HG03045 (cell line): Measurements from ENCODE around the gene FNDC3B.
A peak's percentile ranks its signal among the peaks of the same experiment; 100 is the strongest.
"Not testable (repeated sequence)": the region's sequence is repeated elsewhere in the genome, so short reads cannot be mapped to it uniquely, and the experiment has no call there.

Experiments used
- ATAC-seq: cut with Tn5 transposase; IDR thresholded peaks from one replicate; pipeline ENCODE4 v1.9.1; 2021; ENCODE audit warnings: mild to moderate bottlenecking, moderate library complexity; ENCODE audit not compliant: unreplicated experiment

FNDC3B gene

GRCh38 chr3:172090035-172090434 lies 50.7 kb downstream of the FNDC3B start:
- no peak for ATAC-seq

- no peak for ATAC-seq
Observed at GRCh38 chr3:172092658-172093057, 53.3 kb downstream of the FNDC3B start.

GRCh38 chr3:172093581-172094443 lies 54.4 kb downstream of the FNDC3B start:
- ATAC-seq: not testable (repeated sequence)

- peak; percentile 90 for ATAC-seq
Observed at GRCh38 chr3:172094621-172095557, 55.5 kb downstream of the FNDC3B start.

- ATAC-seq: no peak
Observed at GRCh38 chr3:172096881-172097420, 57.6 kb downstream of the FNDC3B start.

GRCh38 chr3:172097585-172097984 lies 58.2 kb downstream of the FNDC3B start:
- ATAC-seq: no peak

GRCh38 chr3:172098698-172099494 lies 59.5 kb downstream of the FNDC3B start:
- no peak for ATAC-seq

GRCh38 chr3:172099495-172099808 lies 60.1 kb downstream of the FNDC3B start:
- no peak for ATAC-seq

- ATAC-seq: peak; percentile 52
Observed at GRCh38 chr3:172100482-172100881, 61.1 kb downstream of the FNDC3B start.

- ATAC-seq: peak; percentile 52
Observed at GRCh38 chr3:172101107-172101506, 61.7 kb downstream of the FNDC3B start.

GRCh38 chr3:172102123-172102882 lies 62.9 kb downstream of the FNDC3B start:
- no peak for ATAC-seq

GRCh38 chr3:172102883-172103310 lies 63.5 kb downstream of the FNDC3B start:
- no peak for ATAC-seq

GRCh38 chr3:172103724-172104123 lies 64.3 kb downstream of the FNDC3B start:
- no peak for ATAC-seq

- no peak for ATAC-seq
Observed at GRCh38 chr3:172104471-172105072, 65.2 kb downstream of the FNDC3B start.

GRCh38 chr3:172106037-172106954 lies 66.9 kb downstream of the FNDC3B start:
- no peak for ATAC-seq

GRCh38 chr3:172106989-172107388 lies 67.6 kb downstream of the FNDC3B start:
- peak; percentile 48 for ATAC-seq

- peak; percentile 92 for ATAC-seq
Observed at GRCh38 chr3:172107403-172107802, 68.0 kb downstream of the FNDC3B start.

GRCh38 chr3:172110127-172110779 lies 70.9 kb downstream of the FNDC3B start:
- no peak for ATAC-seq
